ENCODE measurements around the gene ERI3.

- TF ChIP-seq, protein P1, sequence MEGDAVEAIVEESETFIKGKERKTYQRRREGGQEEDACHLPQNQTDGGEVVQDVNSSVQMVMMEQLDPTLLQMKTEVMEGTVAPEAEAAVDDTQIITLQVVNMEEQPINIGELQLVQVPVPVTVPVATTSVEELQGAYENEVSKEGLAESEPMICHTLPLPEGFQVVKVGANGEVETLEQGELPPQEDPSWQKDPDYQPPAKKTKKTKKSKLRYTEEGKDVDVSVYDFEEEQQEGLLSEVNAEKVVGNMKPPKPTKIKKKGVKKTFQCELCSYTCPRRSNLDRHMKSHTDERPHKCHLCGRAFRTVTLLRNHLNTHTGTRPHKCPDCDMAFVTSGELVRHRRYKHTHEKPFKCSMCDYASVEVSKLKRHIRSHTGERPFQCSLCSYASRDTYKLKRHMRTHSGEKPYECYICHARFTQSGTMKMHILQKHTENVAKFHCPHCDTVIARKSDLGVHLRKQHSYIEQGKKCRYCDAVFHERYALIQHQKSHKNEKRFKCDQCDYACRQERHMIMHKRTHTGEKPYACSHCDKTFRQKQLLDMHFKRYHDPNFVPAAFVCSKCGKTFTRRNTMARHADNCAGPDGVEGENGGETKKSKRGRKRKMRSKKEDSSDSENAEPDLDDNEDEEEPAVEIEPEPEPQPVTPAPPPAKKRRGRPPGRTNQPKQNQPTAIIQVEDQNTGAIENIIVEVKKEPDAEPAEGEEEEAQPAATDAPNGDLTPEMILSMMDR (IDR thresholded peaks at IDR 0.05; ENCODE audit: low read length), result no peak
- TF ChIP-seq EZH2 (IDR thresholded peaks at IDR 0.05; ENCODE audit: borderline replicate concordance, low read length), result no peak
Observed at GRCh38 chr1:44262816-44263567, 92.1 kb downstream of the ERI3 start.
